ENCODE data around the gene PDE4B. TPM values are rescaled to one million over a fixed set of nuclear protein-coding genes. Genes with fewer than 3 reads are reported as not detected.
"Not testable (repeated sequence)": the region's sequence is repeated elsewhere in the genome, so short reads cannot be mapped to it uniquely, and the experiment has no call there.

Gene PDE4B
- total RNA-seq, 1 donor from 2014 or later, result 29.0 TPM

GRCh38 chr1:65866439-65866838 is 73.7 kb downstream of the PDE4B start:
- no peak for TF ChIP-seq POLR2A (IDR thresholded peaks at IDR 0.05)
- no peak for TF ChIP-seq POLR2AphosphoS5 (IDR thresholded peaks at IDR 0.05; ENCODE audit: insufficient read depth in 1 of 2, low read depth in 1 of 2)
- TF ChIP-seq, protein P1, sequence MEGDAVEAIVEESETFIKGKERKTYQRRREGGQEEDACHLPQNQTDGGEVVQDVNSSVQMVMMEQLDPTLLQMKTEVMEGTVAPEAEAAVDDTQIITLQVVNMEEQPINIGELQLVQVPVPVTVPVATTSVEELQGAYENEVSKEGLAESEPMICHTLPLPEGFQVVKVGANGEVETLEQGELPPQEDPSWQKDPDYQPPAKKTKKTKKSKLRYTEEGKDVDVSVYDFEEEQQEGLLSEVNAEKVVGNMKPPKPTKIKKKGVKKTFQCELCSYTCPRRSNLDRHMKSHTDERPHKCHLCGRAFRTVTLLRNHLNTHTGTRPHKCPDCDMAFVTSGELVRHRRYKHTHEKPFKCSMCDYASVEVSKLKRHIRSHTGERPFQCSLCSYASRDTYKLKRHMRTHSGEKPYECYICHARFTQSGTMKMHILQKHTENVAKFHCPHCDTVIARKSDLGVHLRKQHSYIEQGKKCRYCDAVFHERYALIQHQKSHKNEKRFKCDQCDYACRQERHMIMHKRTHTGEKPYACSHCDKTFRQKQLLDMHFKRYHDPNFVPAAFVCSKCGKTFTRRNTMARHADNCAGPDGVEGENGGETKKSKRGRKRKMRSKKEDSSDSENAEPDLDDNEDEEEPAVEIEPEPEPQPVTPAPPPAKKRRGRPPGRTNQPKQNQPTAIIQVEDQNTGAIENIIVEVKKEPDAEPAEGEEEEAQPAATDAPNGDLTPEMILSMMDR (IDR thresholded peaks at IDR 0.05), result no peak
- DNase-seq (ENCODE audit: extremely low spot score in 2 of 2), result no peak
- H3K4me3 ChIP-seq, result no peak overlapping the region
- H3K27me3 ChIP-seq, result no peaks in the 10 kb centered on the region
- no peaks in the 10 kb centered on the region for H3K9me3 ChIP-seq
- no peaks in the 10 kb centered on the region for H3K36me3 ChIP-seq
- no peaks in the 10 kb centered on the region for H3K4me1 ChIP-seq
- intact Hi-C loops (cut with DNase I), result no loop called here
- H3K27ac ChIP-seq, result no peak overlapping the region

DNA sequence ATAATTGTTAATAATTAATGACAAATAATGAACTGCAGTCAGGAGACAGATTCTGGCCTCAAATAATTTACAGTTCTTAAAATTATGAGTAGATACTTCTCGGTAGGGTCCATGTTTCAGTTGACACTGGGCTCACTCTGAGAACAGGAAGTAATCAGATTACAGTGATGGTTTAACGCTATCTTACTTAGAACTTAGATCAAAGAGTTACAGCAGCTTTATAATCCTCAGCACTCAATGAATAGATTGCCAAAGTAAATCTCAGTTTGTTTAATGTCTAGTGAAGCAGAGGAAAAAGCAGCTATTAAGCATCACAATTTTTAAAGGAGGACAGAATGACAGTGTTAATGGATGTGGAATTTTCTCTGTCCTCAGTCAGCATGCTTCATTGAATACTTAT is 79.6 kb downstream of the PDE4B start:
- no peaks in the 10 kb centered on the region for H3K4me1 ChIP-seq
- H3K4me3 ChIP-seq, result no peak overlapping the region
- no peaks in the 10 kb centered on the region for H3K9me3 ChIP-seq
- H3K27me3 ChIP-seq, result no peaks in the 10 kb centered on the region
- no peaks in the 10 kb centered on the region for H3K36me3 ChIP-seq
- TF ChIP-seq, protein P1 (IDR thresholded peaks at IDR 0.05), result no peak
- TF ChIP-seq POLR2AphosphoS5 (IDR thresholded peaks at IDR 0.05; ENCODE audit: insufficient read depth in 1 of 2, low read depth in 1 of 2), result no peak
- TF ChIP-seq POLR2A (IDR thresholded peaks at IDR 0.05), result no peak
- no peak for DNase-seq (ENCODE audit: extremely low spot score in 2 of 2)
- H3K27ac ChIP-seq, result no peak overlapping the region
- intact Hi-C loops (cut with DNase I), result no loop called here

GRCh38 chr1:65878342-65878741 is 85.6 kb downstream of the PDE4B start:
- H3K36me3 ChIP-seq; H3K4me3 ChIP-seq; DNase-seq (ENCODE audit: extremely low spot score in 2 of 2); intact Hi-C loops (cut with DNase I); H3K27me3 ChIP-seq; H3K4me1 ChIP-seq; H3K9me3 ChIP-seq; H3K27ac ChIP-seq: not testable (repeated sequence)

GRCh38 chr1:65880611-65881010 is 87.9 kb downstream of the PDE4B start:
- H3K27ac ChIP-seq, result no peak overlapping the region
- no peak overlapping the region for H3K4me3 ChIP-seq
- DNase-seq (ENCODE audit: extremely low spot score in 2 of 2), result no peak
- H3K27me3 ChIP-seq, result no peaks in the 10 kb centered on the region
- H3K4me1 ChIP-seq, result no peaks in the 10 kb centered on the region
- intact Hi-C loops (cut with DNase I), result no loop called here
- H3K36me3 ChIP-seq, result no peaks in the 10 kb centered on the region
- H3K9me3 ChIP-seq, result no peaks in the 10 kb centered on the region
- TF ChIP-seq POLR2A (IDR thresholded peaks at IDR 0.05) (no peak), POLR2AphosphoS5 (IDR thresholded peaks at IDR 0.05; ENCODE audit: insufficient read depth in 1 of 2, low read depth in 1 of 2) (no peak)
- TF ChIP-seq, protein P1 (IDR thresholded peaks at IDR 0.05), result no peak

DNA sequence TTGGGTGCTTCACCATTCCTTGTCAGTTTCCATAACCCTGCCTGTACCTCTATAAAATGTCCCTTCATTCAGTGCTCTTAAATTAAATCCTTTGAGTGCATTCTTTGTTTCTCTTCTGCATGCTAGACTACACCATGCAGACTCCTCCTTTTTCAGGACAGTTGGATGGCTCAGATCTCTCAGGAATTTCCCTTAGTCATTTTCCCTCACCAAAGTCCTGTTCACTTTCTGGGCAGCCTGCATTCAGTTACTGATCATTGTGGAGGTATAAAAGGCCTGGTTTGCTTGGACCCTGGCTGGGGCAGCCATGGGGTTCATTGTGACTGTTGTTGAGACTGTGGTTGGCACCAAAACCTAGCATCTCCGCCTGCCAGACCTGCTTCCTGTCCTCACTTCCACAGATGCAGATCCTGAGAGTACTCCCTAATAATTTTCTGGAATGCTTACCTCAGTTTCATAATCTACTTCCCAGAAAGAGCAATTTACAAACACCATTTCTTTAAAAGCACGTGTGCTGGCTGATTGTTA is 88.4 kb downstream of the PDE4B start:
- no peaks in the 10 kb centered on the region for H3K4me1 ChIP-seq
- H3K9me3 ChIP-seq, result no peaks in the 10 kb centered on the region
- H3K27me3 ChIP-seq, result no peaks in the 10 kb centered on the region
- no peak overlapping the region for H3K4me3 ChIP-seq
- intact Hi-C loops (cut with DNase I), result no loop called here
- H3K36me3 ChIP-seq, result no peaks in the 10 kb centered on the region
- no peak overlapping the region for H3K27ac ChIP-seq
- no peak for DNase-seq (ENCODE audit: extremely low spot score in 2 of 2)
- TF ChIP-seq POLR2AphosphoS5 (IDR thresholded peaks at IDR 0.05; ENCODE audit: insufficient read depth in 1 of 2, low read depth in 1 of 2) (no peak), POLR2A (IDR thresholded peaks at IDR 0.05) (no peak)
- TF ChIP-seq, protein P1 (IDR thresholded peaks at IDR 0.05), result no peak

Data from vagina (tissue), 2 donors.